ENCODE measurements around the gene TPST1. TPM values are rescaled to one million over a fixed set of nuclear protein-coding genes. Genes with fewer than 3 reads are reported as not detected.
"Not testable (repeated sequence)": the region's sequence is repeated elsewhere in the genome, so short reads cannot be mapped to it uniquely, and the experiment has no call there.

Gene TPST1
- total RNA-seq, 1 experiment from 2014 or later = 15.0 TPM

GRCh38 chr7:66173856-66174255 lies 31.3 kb upstream of the TPST1 start:
- Mint-ChIP-seq H3K27me3 (ENCODE audit: low read depth) (no peaks in the 10 kb centered on the region; the same call in 1 of the 2 replicates), H3K36me3 (no peaks in the 10 kb centered on the region), H3K27ac (no peak overlapping the region), H3K4me1 (peaks cover 4% of the 10 kb centered on the region; the same call in 1 of the 2 replicates), H3K4me3 (no peak overlapping the region), H3K9me3 (peaks cover 5% of the 10 kb centered on the region)
- ATAC-seq (no peak), DNase-seq (ENCODE audit: low spot score) (no peak)
- TF ChIP-seq USF2 (CRISPR knock-in tag; IDR thresholded peaks at IDR 0.05) = no peak
- TF ChIP-seq E2F1 (CRISPR knock-in tag; IDR thresholded peaks at IDR 0.05) = no peak
- ChIA-PET POLR2A (no interaction called here), CTCF (no interaction called here)

- H3K27ac Mint-ChIP-seq; POLR2A ChIA-PET; H3K36me3 Mint-ChIP-seq; ATAC-seq; DNase-seq (ENCODE audit: low spot score); H3K27me3 Mint-ChIP-seq (ENCODE audit: low read depth); H3K4me1 Mint-ChIP-seq; H3K4me3 Mint-ChIP-seq; H3K9me3 Mint-ChIP-seq: not testable (repeated sequence)
- CTCF ChIA-PET = interaction anchor here (1.0 kb wide), 1 partner anchor 21 kb away, joined by 3 read pairs; no protein-coding TSS in a partner anchor
Observed at GRCh38 chr7:66175006-66175405, 30.1 kb upstream of the TPST1 start.

- POLR2A ChIA-PET = no interaction called here
- Mint-ChIP-seq H3K36me3 (no peaks in the 10 kb centered on the region), H3K4me3 (no peak overlapping the region), H3K27ac (no peak overlapping the region), H3K27me3 (ENCODE audit: low read depth) (no peaks in the 10 kb centered on the region; the same call in 1 of the 2 replicates), H3K9me3 (peaks cover 5% of the 10 kb centered on the region), H3K4me1 (peaks cover 4% of the 10 kb centered on the region; the same call in 1 of the 2 replicates)
- TF ChIP-seq GRHL2 (CRISPR knock-in tag; IDR thresholded peaks at IDR 0.05; ENCODE audit: insufficient replicate concordance, severe bottlenecking) (no peak), ZNF416 (CRISPR knock-in tag; IDR thresholded peaks at IDR 0.05) (no peak), PRRX2 (CRISPR knock-in tag; IDR thresholded peaks at IDR 0.05) (no peak), NFE2L1 (CRISPR knock-in tag; IDR thresholded peaks at IDR 0.05) (no peak), ZNF671 (CRISPR knock-in tag; IDR thresholded peaks at IDR 0.05) (no peak), MLX (CRISPR knock-in tag; IDR thresholded peaks at IDR 0.05) (no peak), ZSCAN18 (CRISPR knock-in tag; IDR thresholded peaks at IDR 0.05) (no peak)
- no peak for ATAC-seq
- CTCF ChIA-PET = no interaction called here
- DNase-seq (ENCODE audit: low spot score) = no peak
Observed at GRCh38 chr7:66176914-66177313, 28.2 kb upstream of the TPST1 start.

GRCh38 chr7:66178258-66178657 lies 26.9 kb upstream of the TPST1 start:
- H3K36me3 Mint-ChIP-seq = no peaks in the 10 kb centered on the region
- H3K9me3 Mint-ChIP-seq = peaks cover 5% of the 10 kb centered on the region
- no peak overlapping the region for H3K27ac Mint-ChIP-seq
- H3K4me3 Mint-ChIP-seq = no peak overlapping the region
- H3K4me1 Mint-ChIP-seq = peaks cover 4% of the 10 kb centered on the region; the same call in 1 of the 2 replicates
- no peak for DNase-seq (ENCODE audit: low spot score)
- ChIA-PET POLR2A (no interaction called here), CTCF (no interaction called here)
- TF ChIP-seq USF1 (CRISPR knock-in tag; IDR thresholded peaks at IDR 0.05) = peak; percentile 31; the same call in 1 of the 2 replicates
- TF ChIP-seq MYBL2 (CRISPR knock-in tag; IDR thresholded peaks at IDR 0.05) = no peak
- no peak for TF ChIP-seq ATF2 (CRISPR knock-in tag; IDR thresholded peaks at IDR 0.05; ENCODE audit: borderline replicate concordance, low read depth)
- TF ChIP-seq E2F4 (CRISPR knock-in tag; IDR thresholded peaks at IDR 0.05; ENCODE audit: borderline replicate concordance, low read depth) = no peak
- TF ChIP-seq USF2 (CRISPR knock-in tag; IDR thresholded peaks at IDR 0.05) = peak; percentile 64
- TF ChIP-seq ZNF425 (CRISPR knock-in tag; conservative IDR thresholded peaks at IDR 0.05) = no peak
- no peak for TF ChIP-seq ATF1 (CRISPR knock-in tag; IDR thresholded peaks at IDR 0.05)
- TF ChIP-seq KAT7 (CRISPR knock-in tag; IDR thresholded peaks at IDR 0.05; ENCODE audit: borderline replicate concordance) = no peak
- TF ChIP-seq NR2C2 (CRISPR knock-in tag; IDR thresholded peaks at IDR 0.05) = no peak
- TF ChIP-seq SP1 (CRISPR knock-in tag; conservative IDR thresholded peaks at IDR 0.05) = no peak
- H3K27me3 Mint-ChIP-seq (ENCODE audit: low read depth) = no peaks in the 10 kb centered on the region; the same call in 1 of the 2 replicates
- no peak for ATAC-seq
